IMR-90 (cell line): ENCODE results near the gene OR2T33. TPM values are rescaled to one million over a fixed set of nuclear protein-coding genes. Genes with fewer than 3 reads are reported as not detected.

Experiments used
- ATAC-seq: fragments of 200-7000 bp; cut with Tn5 transposase; 2 replicates; pipeline ENCODE4 v1.9.1; 2020; ENCODE audit warnings: low read depth, mild to moderate bottlenecking, moderate library complexity
- BruUV-seq: library from RNA; stranded (reverse); fragments of 400-500 nt; replicated peaks from 2 replicates; lab custom pipeline; 2021; lab: Mats Ljungman, UMichigan
- CTCF ChIA-PET: fragments of 300-600 bp; formaldehyde crosslinking; extraction: SDS; loops from one replicate; lab custom pipeline; 2021; ENCODE audit warnings: antibody characterized with exemption; lab: Yijun Ruan, JAX
- POLR2A ChIA-PET: fragments of 300-600 bp; sonication (Branson Sonifier 250); formaldehyde crosslinking; loops from one replicate; lab custom pipeline; 2022; ENCODE audit warnings: antibody characterized with exemption; ENCODE audit not compliant: unreplicated experiment; lab: Charles Lee
- DNase-seq: peaks from one replicate; pipeline ENCODE4 v3.0.0; 2013
- H2AFZ ChIP-seq: replicated peaks from 2 replicates; pipeline ENCODE3; 2013; ENCODE audit warnings: low read length, mild to moderate bottlenecking; ENCODE audit not compliant: poor library complexity
- H2AK5ac ChIP-seq: 2 replicates; pipeline ENCODE4 v1.6.1; 2013; ENCODE audit warnings: low read depth, low read length, inconsistent platforms
- H2AK9ac ChIP-seq: replicated peaks from 2 replicates; pipeline ENCODE3; 2013; ENCODE audit warnings: mild to moderate bottlenecking, low read depth, low read length, moderate library complexity; ENCODE audit not compliant: poor library complexity
- H2BK120ac ChIP-seq: 2 replicates; pipeline ENCODE4 v1.6.1; 2013; ENCODE audit warnings: low read depth, low read length, inconsistent platforms
- H2BK15ac ChIP-seq: 3 replicates; pipeline ENCODE4 v1.6.1; 2013; ENCODE audit warnings: low read depth, low read length, inconsistent platforms
- H2BK20ac ChIP-seq: 2 replicates; pipeline ENCODE4 v1.6.1; 2013; ENCODE audit warnings: low read depth, mild to moderate bottlenecking, inconsistent platforms, low read length, moderate library complexity
- H2BK5ac ChIP-seq: 2 replicates; pipeline ENCODE4 v1.6.1; 2013; ENCODE audit warnings: mild to moderate bottlenecking, low read depth, low read length, inconsistent platforms; ENCODE audit not compliant: poor library complexity, severe bottlenecking
- H3K14ac ChIP-seq: replicated peaks from 2 replicates; pipeline ENCODE4 v1.6.1; 2013; ENCODE audit warnings: low read depth, low read length, inconsistent platforms
- H3K18ac ChIP-seq: 2 replicates; pipeline ENCODE4 v1.6.1; 2013; ENCODE audit warnings: low read depth, low read length, control low read depth
- H3K23ac ChIP-seq: 2 replicates; pipeline ENCODE4 v1.6.1; 2013; ENCODE audit warnings: low read depth, low read length, inconsistent platforms
- H3K27ac ChIP-seq: 2 replicates; pipeline ENCODE4 v1.5.1; 2013; ENCODE audit warnings: mild to moderate bottlenecking, control low read depth, low read length; ENCODE audit not compliant: insufficient read depth
- H3K27me3 ChIP-seq: 2 replicates; pipeline ENCODE4 v1.6.1; 2013; ENCODE audit warnings: low read length; ENCODE audit not compliant: control insufficient read depth, insufficient read depth
- H3K36me3 ChIP-seq: 2 replicates; pipeline ENCODE4 v1.6.1; 2013; ENCODE audit warnings: low read length, mixed read lengths; ENCODE audit not compliant: control insufficient read depth, insufficient read depth
- H3K4ac ChIP-seq: 2 replicates; pipeline ENCODE4 v1.6.1; 2013; ENCODE audit warnings: low read depth, low read length, inconsistent platforms
- H3K4me1 ChIP-seq: 2 replicates; pipeline ENCODE4 v1.6.1; 2013; ENCODE audit warnings: low read length, mixed read lengths; ENCODE audit not compliant: control insufficient read depth, insufficient read depth
- H3K4me2 ChIP-seq: 2 replicates; pipeline ENCODE4 v1.6.1; 2013; ENCODE audit warnings: low read depth, mild to moderate bottlenecking, control low read depth, low read length, moderate library complexity
- H3K4me3 ChIP-seq: 2 replicates; pipeline ENCODE4 v1.5.1; 2013; ENCODE audit warnings: low read depth, mild to moderate bottlenecking, control low read depth, low read length, moderate library complexity; ENCODE audit not compliant: insufficient read depth
- H3K56ac ChIP-seq: 2 replicates; pipeline ENCODE4 v1.6.1; 2013; ENCODE audit warnings: low read length, inconsistent platforms; ENCODE audit not compliant: insufficient read depth; ENCODE audit errors: extremely low read depth
- H3K79me1 ChIP-seq, 2 experiments: 2 replicates each; pipeline ENCODE4 v1.6.1; 2013; ENCODE audit warnings: low read length in 2 of 2, inconsistent platforms in 1 of 2, low read depth in 1 of 2
- H3K9ac ChIP-seq: 2 replicates; pipeline ENCODE4 v1.6.1; 2013; ENCODE audit warnings: low read depth, low read length, control low read depth
- H3K9me1 ChIP-seq: 2 replicates; pipeline ENCODE4 v1.6.1; 2013; ENCODE audit warnings: low read length, inconsistent platforms; ENCODE audit not compliant: insufficient read depth
- H3K9me3 ChIP-seq: 2 replicates; pipeline ENCODE4 v1.6.1; 2013; ENCODE audit warnings: low read length; ENCODE audit not compliant: control insufficient read depth, insufficient read depth
- H4K20me1 ChIP-seq: 2 replicates; pipeline ENCODE4 v1.6.1; 2013; ENCODE audit warnings: low read length, inconsistent platforms; ENCODE audit not compliant: insufficient read depth
- H4K5ac ChIP-seq: 2 replicates; pipeline ENCODE4 v1.6.1; 2013; ENCODE audit warnings: mild to moderate bottlenecking, low read depth, low read length, control low read depth
- H4K8ac ChIP-seq, 2 experiments: 2 replicates each; pipeline ENCODE4 v1.6.1; 2013; ENCODE audit warnings: low read depth in 2 of 2, low read length in 2 of 2, control low read depth in 1 of 2, inconsistent platforms in 1 of 2
- H4K91ac ChIP-seq: 2 replicates; pipeline ENCODE4 v1.6.1; 2013; ENCODE audit warnings: low read depth, low read length, inconsistent platforms; ENCODE audit not compliant: insufficient read depth
- CEBPB ChIP-seq: IDR thresholded peaks from 2 replicates; pipeline ENCODE4 v1.6.1; 2012; ENCODE audit warnings: low read depth, low read length, improper control_type of control experiment
- RAD21 ChIP-seq: IDR thresholded peaks from 2 replicates; pipeline ENCODE4 v1.6.1; 2012; ENCODE audit warnings: low read length, improper control_type of control experiment
- WGBS, 2 experiments: methylation state at CpG; one replicate each; pipeline versions ENCODE4 v1.1.5 to v1.1.7; 2013; ENCODE audit warnings: missing lambda C conversion rate in 2 of 2; ENCODE audit not compliant: insufficient read length in 1 of 2; ENCODE audit errors: extremely low coverage in 2 of 2; 5-methylcytosine and 5-hydroxymethylcytosine counted together
- dilution Hi-C: fragments of 300-500 bp; cut with HindIII; formaldehyde crosslinking; loops from one replicate; pipeline ENCODE4 v1.14.3; 2018; ENCODE audit warnings: low sequenced_read_pairs; ENCODE audit not compliant: unreplicated experiment
- in situ Hi-C: fragments of 300-500 bp; cut with MboI; formaldehyde crosslinking; loops from 3 replicates; pipeline ENCODE4 v1.14.3; 2019; ENCODE audit warnings: low sequenced_read_pairs, inconsistent platforms, mixed read lengths
- intact Hi-C: fragments of 100-400 bp; cut with micrococcal nuclease; formaldehyde crosslinking; loops from 2 replicates; pipeline ENCODE4 v1.10.0; 2022
- polyA plus RNA-seq, 3 experiments: library from polyadenylated mRNA; depleted of rRNA; stranded (reverse); fragments of >200 nt; gene quantifications; 2 replicates each; pipeline ENCODE4 v1.2.3, GENCODE V29; 2012; ENCODE audit warnings: low replicate concordance in 1 of 3
- total RNA-seq: library from RNA; depleted of rRNA; stranded (reverse); fragments of >200 nt; gene quantifications from 2 replicates; pipeline ENCODE4 v1.2.3, GENCODE V29; 2012
- TF ChIP-seq, protein P1 (sequence below): conservative IDR thresholded peaks from 2 replicates; pipeline ENCODE4 v1.5.1; 2012; ENCODE audit warnings: mild to moderate bottlenecking, low read depth, low read length, improper control_type of control experiment
- TF ChIP-seq, protein P2 (sequence below): fragments of 150-350 bp; IDR thresholded peaks from 2 replicates; pipeline ENCODE4 v1.6.1; 2016; ENCODE audit warnings: low read depth, mild to moderate bottlenecking, low read length, moderate library complexity, borderline replicate concordance

The OR2T33 gene
- total and polyA plus RNA-seq, 2 of the 4 experiments (the other 2 are of a cell fraction), result not detected

DNA sequence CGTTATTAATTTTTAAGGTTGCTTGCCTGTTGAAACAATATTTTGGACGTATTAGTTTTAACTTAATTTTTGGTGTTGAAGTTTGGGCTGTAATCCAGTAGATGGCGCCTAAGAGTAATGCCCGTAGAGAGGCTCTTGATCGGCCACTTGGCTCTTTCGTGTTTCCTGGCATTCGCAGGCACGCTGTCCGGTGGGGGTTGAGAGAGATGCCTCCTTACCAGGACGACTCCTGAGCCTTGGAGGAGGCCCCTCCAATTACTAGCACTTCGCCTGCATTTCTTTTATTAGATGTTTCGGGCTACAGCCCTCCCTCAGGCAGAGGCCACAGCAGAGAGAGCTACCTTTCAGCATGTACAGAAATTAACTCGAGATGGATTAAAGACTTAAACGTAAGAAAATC, 34.6 kb downstream of the OR2T33 start:
- in situ Hi-C loops (no loop called here), dilution Hi-C loops (no loop called here), intact Hi-C loops (no loop called here)
- Histone ChIP-seq H3K9me1 (no peaks in the 10 kb centered on the region), H3K18ac (no peak overlapping the region), H3K4me3 (no peak overlapping the region), H3K27ac (no peak overlapping the region), H2AFZ (no peak overlapping the region), H3K23ac (no peak overlapping the region), H3K56ac (no peak overlapping the region), H3K36me3 (no peaks in the 10 kb centered on the region), H2BK15ac (no peak overlapping the region), H3K4me1 (no peaks in the 10 kb centered on the region), H4K91ac (no peak overlapping the region), H2AK9ac (no peak overlapping the region), H3K9me3 (peaks cover 9% of the 10 kb centered on the region), H4K20me1 (no peaks in the 10 kb centered on the region), H3K27me3 (no peaks in the 10 kb centered on the region), H2BK5ac (no peak overlapping the region), H4K8ac (no peak overlapping the region), H3K4me2 (no peak overlapping the region), H2BK20ac (no peak overlapping the region), H2AK5ac (no peak overlapping the region), H3K9ac (no peak overlapping the region), H3K4ac (no peak overlapping the region), H3K14ac (no peak overlapping the region), H2BK120ac (no peak overlapping the region), H3K79me1 (no peaks in the 10 kb centered on the region), H4K5ac (no peak overlapping the region)
- POLR2A ChIA-PET, result no interaction called here
- CTCF ChIA-PET, result interaction anchor here (1.8 kb wide), 1 partner anchor 10 kb away, joined by 5 read pairs; no protein-coding TSS in a partner anchor
- DNase-seq, result peak; percentile 3
- no CpG with 5 or more reads among the region's 14 CpGs for WGBS, 2 experiments
- ATAC-seq, result no peak
- no TSS peak for BruUV-seq
- TF ChIP-seq CEBPB (no peak), RAD21 (peak; percentile 37)
- TF ChIP-seq, protein P1, sequence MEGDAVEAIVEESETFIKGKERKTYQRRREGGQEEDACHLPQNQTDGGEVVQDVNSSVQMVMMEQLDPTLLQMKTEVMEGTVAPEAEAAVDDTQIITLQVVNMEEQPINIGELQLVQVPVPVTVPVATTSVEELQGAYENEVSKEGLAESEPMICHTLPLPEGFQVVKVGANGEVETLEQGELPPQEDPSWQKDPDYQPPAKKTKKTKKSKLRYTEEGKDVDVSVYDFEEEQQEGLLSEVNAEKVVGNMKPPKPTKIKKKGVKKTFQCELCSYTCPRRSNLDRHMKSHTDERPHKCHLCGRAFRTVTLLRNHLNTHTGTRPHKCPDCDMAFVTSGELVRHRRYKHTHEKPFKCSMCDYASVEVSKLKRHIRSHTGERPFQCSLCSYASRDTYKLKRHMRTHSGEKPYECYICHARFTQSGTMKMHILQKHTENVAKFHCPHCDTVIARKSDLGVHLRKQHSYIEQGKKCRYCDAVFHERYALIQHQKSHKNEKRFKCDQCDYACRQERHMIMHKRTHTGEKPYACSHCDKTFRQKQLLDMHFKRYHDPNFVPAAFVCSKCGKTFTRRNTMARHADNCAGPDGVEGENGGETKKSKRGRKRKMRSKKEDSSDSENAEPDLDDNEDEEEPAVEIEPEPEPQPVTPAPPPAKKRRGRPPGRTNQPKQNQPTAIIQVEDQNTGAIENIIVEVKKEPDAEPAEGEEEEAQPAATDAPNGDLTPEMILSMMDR, result peak; percentile 40
- TF ChIP-seq, protein P2, sequence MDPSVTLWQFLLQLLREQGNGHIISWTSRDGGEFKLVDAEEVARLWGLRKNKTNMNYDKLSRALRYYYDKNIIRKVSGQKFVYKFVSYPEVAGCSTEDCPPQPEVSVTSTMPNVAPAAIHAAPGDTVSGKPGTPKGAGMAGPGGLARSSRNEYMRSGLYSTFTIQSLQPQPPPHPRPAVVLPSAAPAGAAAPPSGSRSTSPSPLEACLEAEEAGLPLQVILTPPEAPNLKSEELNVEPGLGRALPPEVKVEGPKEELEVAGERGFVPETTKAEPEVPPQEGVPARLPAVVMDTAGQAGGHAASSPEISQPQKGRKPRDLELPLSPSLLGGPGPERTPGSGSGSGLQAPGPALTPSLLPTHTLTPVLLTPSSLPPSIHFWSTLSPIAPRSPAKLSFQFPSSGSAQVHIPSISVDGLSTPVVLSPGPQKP, result no peak
